WTC11 (cell line): Measurements from ENCODE around the gene RFLNA. TPM values are rescaled to one million over a fixed set of nuclear protein-coding genes. Genes with fewer than 3 reads are reported as not detected.

Source experiments
- ATAC-seq: fragments of 200-7000 bp; cut with Tn5 transposase; 2 replicates; pipeline ENCODE4 v1.10.0; 2021; ENCODE audit warnings: mild to moderate bottlenecking, moderate library complexity
- CTCF ChIA-PET: fragments of 300-600 bp; sonication (Branson Sonifier 250); formaldehyde crosslinking; loops from one replicate; lab custom pipeline; 2021; ENCODE audit warnings: antibody characterized with exemption; lab: Charles Lee
- POLR2A ChIA-PET: fragments of 350-600 bp; sonication (Branson Sonifier 250); formaldehyde crosslinking; loops from one replicate; lab custom pipeline; 2021; ENCODE audit warnings: antibody characterized with exemption; lab: Charles Lee
- DNase-seq: peaks from one replicate; pipeline ENCODE4 v3.0.0; 2021; ENCODE audit warnings: low spot score
- H3K27ac Mint-ChIP-seq: 2 replicates; pipeline ENCODE4 v1.8.0; 2021; ENCODE audit warnings: mixed read lengths
- H3K27me3 Mint-ChIP-seq: 2 replicates; pipeline ENCODE4 v1.8.0; 2021; ENCODE audit warnings: low read depth, mild to moderate bottlenecking, moderate library complexity, mixed read lengths
- H3K36me3 Mint-ChIP-seq: 2 replicates; pipeline ENCODE4 v1.8.0; 2021; ENCODE audit warnings: mixed read lengths
- H3K4me1 Mint-ChIP-seq: 2 replicates; pipeline ENCODE4 v1.8.0; 2022; ENCODE audit warnings: mixed read lengths
- H3K4me3 Mint-ChIP-seq: 2 replicates; pipeline ENCODE4 v1.8.0; 2021; ENCODE audit warnings: mild to moderate bottlenecking, moderate library complexity, mixed read lengths
- H3K9me3 Mint-ChIP-seq: 2 replicates; pipeline ENCODE4 v1.8.0; 2021; ENCODE audit warnings: mixed read lengths
- ATF2 ChIP-seq: sonication (generic); formaldehyde crosslinking; IDR thresholded peaks from 2 replicates; pipeline ENCODE4 v1.8.1; 2022; ENCODE audit warnings: low read depth, missing genetic modification reagents, borderline replicate concordance
- CREB1 ChIP-seq: sonication (generic); formaldehyde crosslinking; IDR thresholded peaks from 2 replicates; pipeline ENCODE4 v1.8.0; 2023; ENCODE audit warnings: mild to moderate bottlenecking, missing genetic modification reagents
- ELF4 ChIP-seq: sonication (generic); formaldehyde crosslinking; IDR thresholded peaks from 2 replicates; pipeline ENCODE4 v1.8.1; 2022; ENCODE audit warnings: low read depth, mild to moderate bottlenecking, moderate library complexity, missing genetic modification reagents
- ESRRA ChIP-seq: sonication (generic); formaldehyde crosslinking; IDR thresholded peaks from 2 replicates; pipeline ENCODE4 v1.8.1; 2022; ENCODE audit warnings: mild to moderate bottlenecking, missing genetic modification reagents, borderline replicate concordance
- FOXJ3 ChIP-seq: sonication (generic); formaldehyde crosslinking; IDR thresholded peaks from 2 replicates; pipeline ENCODE4 v1.9.0; 2021; ENCODE audit warnings: missing genetic modification reagents, mild to moderate bottlenecking, borderline replicate concordance
- GTF2I ChIP-seq: fragments of 250-450 bp; sonication (Bioruptor Pico); conservative IDR thresholded peaks from 2 replicates; pipeline ENCODE4 v1.4.0; 2021; ENCODE audit warnings: mild to moderate bottlenecking
- IRF2 ChIP-seq: sonication (generic); formaldehyde crosslinking; IDR thresholded peaks from 2 replicates; pipeline ENCODE4 v1.8.0; 2022; ENCODE audit warnings: low read depth, missing genetic modification reagents, borderline replicate concordance
- MAX ChIP-seq: sonication (generic); formaldehyde crosslinking; IDR thresholded peaks from 2 replicates; pipeline ENCODE4 v1.8.0; 2022; ENCODE audit warnings: mild to moderate bottlenecking, missing genetic modification reagents
- MXD4 ChIP-seq: fragments of 250-450 bp; sonication (Bioruptor Pico); IDR thresholded peaks from 2 replicates; pipeline ENCODE4 v1.8.0; 2021; ENCODE audit warnings: mild to moderate bottlenecking, moderate library complexity, borderline replicate concordance
- RORB ChIP-seq: fragments of 250-450 bp; sonication (Bioruptor Pico); IDR thresholded peaks from 2 replicates; pipeline ENCODE4 v1.9.0; 2021; ENCODE audit warnings: mild to moderate bottlenecking
- SOX15 ChIP-seq: fragments of 250-450 bp; sonication (Bioruptor Pico); IDR thresholded peaks from 2 replicates; pipeline ENCODE4 v1.9.0; 2021; ENCODE audit warnings: mild to moderate bottlenecking
- TP53 ChIP-seq: sonication (generic); formaldehyde crosslinking; IDR thresholded peaks from 2 replicates; pipeline ENCODE4 v1.8.1; 2023; ENCODE audit warnings: mild to moderate bottlenecking, missing genetic modification reagents
- ZNF281 ChIP-seq: sonication (generic); formaldehyde crosslinking; IDR thresholded peaks from 2 replicates; pipeline ENCODE4 v1.8.0; 2023; ENCODE audit warnings: mild to moderate bottlenecking, missing genetic modification reagents
- ZNF423 ChIP-seq: fragments of 250-450 bp; sonication (Bioruptor Pico); IDR thresholded peaks from 2 replicates; pipeline ENCODE4 v2.1.2; 2022; ENCODE audit warnings: mild to moderate bottlenecking, moderate library complexity
- total RNA-seq: library from RNA; stranded (reverse); gene quantifications from 3 replicates; pipeline ENCODE4 v1.2.3, GENCODE V29; 2021
- TF ChIP-seq, protein P1 (sequence below): sonication (generic); formaldehyde crosslinking; IDR thresholded peaks from 2 replicates; pipeline ENCODE4 v1.8.1; 2023; ENCODE audit warnings: mild to moderate bottlenecking, moderate library complexity, missing genetic modification reagents
- TF ChIP-seq, protein P2 (sequence below): fragments of 250-450 bp; sonication (Bioruptor Pico); IDR thresholded peaks from 2 replicates; pipeline ENCODE4 v1.9.0; 2021; ENCODE audit warnings: moderate library complexity, mild to moderate bottlenecking, inconsistent platforms, borderline replicate concordance
- TF ChIP-seq, protein P3 (sequence below): fragments of 250-450 bp; sonication (Bioruptor Pico); IDR thresholded peaks from 2 replicates; pipeline ENCODE4 v2.1.2; 2022; ENCODE audit warnings: mild to moderate bottlenecking, moderate library complexity
- TF ChIP-seq, protein P4 (sequence below): fragments of 250-450 bp; sonication (Bioruptor Pico); IDR thresholded peaks from 2 replicates; pipeline ENCODE4 v1.8.0; 2021; ENCODE audit warnings: mild to moderate bottlenecking

Gene RFLNA
- total RNA-seq, 1 experiment from 2014 or later: 6.3 TPM

DNA sequence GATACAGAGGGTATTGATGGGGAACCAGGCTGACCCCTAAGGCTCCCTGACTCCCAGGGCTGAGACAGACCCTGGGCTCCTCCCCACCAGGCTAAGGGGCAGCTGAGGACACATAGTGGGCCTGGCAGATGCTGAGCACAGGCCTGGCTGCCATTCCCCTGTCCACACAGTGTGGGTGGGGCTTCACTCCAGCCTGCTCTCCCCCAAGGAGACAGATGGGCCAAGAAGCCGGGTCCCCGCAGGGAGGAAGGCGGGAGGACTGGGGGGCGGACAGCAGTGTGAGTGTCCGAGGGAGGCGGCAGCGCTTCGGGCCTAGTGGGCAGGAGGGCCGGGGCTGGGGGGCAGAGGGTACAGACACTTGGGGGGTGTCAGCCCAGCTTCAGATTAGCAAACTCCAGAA lies 32.0 kb downstream of the RFLNA start (continued):
- no peak for TF ChIP-seq ELF4 (CRISPR knock-in tag)
- TF ChIP-seq, all 79 proteins: peak for 0

- Mint-ChIP-seq H3K9me3 (peaks cover 13% of the 10 kb centered on the region), H3K4me3 (no peak overlapping the region), H3K4me1 (peaks cover 9% of the 10 kb centered on the region; the same call in 1 of the 2 replicates), H3K27me3 (peaks cover 6% of the 10 kb centered on the region), H3K27ac (no peak overlapping the region), H3K36me3 (peaks cover 48% of the 10 kb centered on the region)
- CTCF ChIA-PET: no interaction called here
- no peak for ATAC-seq
- POLR2A ChIA-PET: interaction anchor here (1.1 kb wide), 1 partner anchor 81 kb away, joined by 3 read pairs; no protein-coding TSS in a partner anchor
- no peak for DNase-seq
- TF ChIP-seq, protein P1, sequence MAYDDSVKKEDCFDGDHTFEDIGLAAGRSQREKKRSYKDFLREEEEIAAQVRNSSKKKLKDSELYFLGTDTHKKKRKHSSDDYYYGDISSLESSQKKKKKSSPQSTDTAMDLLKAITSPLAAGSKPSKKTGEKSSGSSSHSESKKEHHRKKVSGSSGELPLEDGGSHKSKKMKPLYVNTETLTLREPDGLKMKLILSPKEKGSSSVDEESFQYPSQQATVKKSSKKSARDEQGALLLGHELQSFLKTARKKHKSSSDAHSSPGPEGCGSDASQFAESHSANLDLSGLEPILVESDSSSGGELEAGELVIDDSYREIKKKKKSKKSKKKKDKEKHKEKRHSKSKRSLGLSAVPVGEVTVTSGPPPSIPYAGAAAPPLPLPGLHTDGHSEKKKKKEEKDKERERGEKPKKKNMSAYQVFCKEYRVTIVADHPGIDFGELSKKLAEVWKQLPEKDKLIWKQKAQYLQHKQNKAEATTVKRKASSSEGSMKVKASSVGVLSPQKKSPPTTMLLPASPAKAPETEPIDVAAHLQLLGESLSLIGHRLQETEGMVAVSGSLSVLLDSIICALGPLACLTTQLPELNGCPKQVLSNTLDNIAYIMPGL (CRISPR knock-in tag): no peak
- no peak for TF ChIP-seq ZNF281 (CRISPR knock-in tag)
- no peak for TF ChIP-seq SOX15 (CRISPR knock-in tag)
- no peak for TF ChIP-seq ESRRA (CRISPR knock-in tag)
- no peak for TF ChIP-seq GTF2I (CRISPR knock-in tag)
- no peak for TF ChIP-seq ZNF423 (CRISPR knock-in tag)
- TF ChIP-seq ATF2: no peak
These were observed 32.6 kb downstream of the RFLNA start for GRCh38 chr12:124327362-124328043.

DNA sequence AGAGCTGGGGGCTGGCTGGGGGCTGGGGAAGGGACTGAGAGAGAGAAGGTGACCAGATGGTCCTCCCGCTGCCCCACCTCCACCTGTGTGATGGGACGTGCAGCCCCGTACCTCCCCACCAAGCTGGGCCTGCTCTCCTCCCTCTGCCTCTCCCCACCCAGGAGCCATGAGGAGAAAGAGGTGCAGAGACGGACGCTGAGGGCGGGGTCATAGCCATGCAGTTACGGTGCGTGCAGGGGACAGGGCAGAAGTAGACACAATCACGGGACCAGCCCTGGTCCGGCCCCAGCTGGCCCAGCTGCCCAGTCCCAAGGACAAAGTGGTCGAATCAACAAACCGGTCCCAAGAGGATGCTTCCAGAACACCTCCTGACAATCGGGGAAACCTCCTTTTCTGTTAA lies 33.2 kb downstream of the RFLNA start:
- TF ChIP-seq RORB (CRISPR knock-in tag) (no peak), CREB1 (CRISPR knock-in tag) (no peak)
- DNase-seq (no peak), ATAC-seq (no peak)
- Mint-ChIP-seq H3K4me3 (no peak overlapping the region), H3K9me3 (peaks cover 13% of the 10 kb centered on the region), H3K27me3 (peaks cover 6% of the 10 kb centered on the region), H3K4me1 (peaks cover 9% of the 10 kb centered on the region; the same call in 1 of the 2 replicates), H3K27ac (peak overlapping the region; percentile 53; the same call in 1 of the 2 replicates), H3K36me3 (peaks cover 45% of the 10 kb centered on the region)
- CTCF ChIA-PET: no interaction called here
- POLR2A ChIA-PET: interaction anchor here (1.1 kb wide), 1 partner anchor 80 kb away, joined by 3 read pairs; no protein-coding TSS in a partner anchor

DNA sequence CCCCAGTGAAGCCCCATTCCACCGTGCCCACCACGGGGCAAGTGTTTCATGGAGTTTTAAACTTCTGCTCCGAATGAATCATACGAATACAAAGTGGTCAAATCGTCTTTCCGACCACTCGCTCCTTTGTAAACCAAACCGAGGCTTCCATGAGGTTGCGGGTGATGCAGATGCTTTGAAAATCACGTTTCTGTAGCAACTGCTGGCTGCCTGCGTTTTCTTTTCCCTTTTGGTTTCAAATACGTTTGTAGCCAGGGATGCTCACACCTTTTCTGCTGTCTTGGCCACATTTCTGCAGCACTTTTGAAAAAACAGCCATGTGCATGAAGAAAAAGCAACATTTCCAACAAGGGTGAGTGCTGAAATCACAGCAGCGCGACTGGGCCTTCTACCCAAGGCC lies 33.7 kb downstream of the RFLNA start:
- peaks cover 42% of the 10 kb centered on the region for H3K36me3 Mint-ChIP-seq
- CTCF ChIA-PET: no interaction called here
- no peak for ATAC-seq
- peaks cover 11% of the 10 kb centered on the region for H3K9me3 Mint-ChIP-seq
- POLR2A ChIA-PET: no interaction called here
- no peak for DNase-seq
- no peak overlapping the region for H3K4me3 Mint-ChIP-seq
- H3K27ac Mint-ChIP-seq: peak overlapping the region; percentile 53; the same call in 1 of the 2 replicates
- peaks cover 9% of the 10 kb centered on the region; the same call in 1 of the 2 replicates for H3K4me1 Mint-ChIP-seq
- peaks cover 4% of the 10 kb centered on the region for H3K27me3 Mint-ChIP-seq
- TF ChIP-seq, protein P2, sequence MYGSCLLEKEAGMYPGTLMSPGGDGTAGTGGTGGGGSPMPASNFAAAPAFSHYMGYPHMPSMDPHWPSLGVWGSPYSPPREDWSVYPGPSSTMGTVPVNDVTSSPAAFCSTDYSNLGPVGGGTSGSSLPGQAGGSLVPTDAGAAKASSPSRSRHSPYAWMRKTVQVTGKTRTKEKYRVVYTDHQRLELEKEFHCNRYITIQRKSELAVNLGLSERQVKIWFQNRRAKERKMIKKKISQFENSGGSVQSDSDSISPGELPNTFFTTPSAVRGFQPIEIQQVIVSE (CRISPR knock-in tag): no peak
- no peak for TF ChIP-seq IRF2
- TF ChIP-seq TP53 (CRISPR knock-in tag): no peak
- TF ChIP-seq, protein P3, sequence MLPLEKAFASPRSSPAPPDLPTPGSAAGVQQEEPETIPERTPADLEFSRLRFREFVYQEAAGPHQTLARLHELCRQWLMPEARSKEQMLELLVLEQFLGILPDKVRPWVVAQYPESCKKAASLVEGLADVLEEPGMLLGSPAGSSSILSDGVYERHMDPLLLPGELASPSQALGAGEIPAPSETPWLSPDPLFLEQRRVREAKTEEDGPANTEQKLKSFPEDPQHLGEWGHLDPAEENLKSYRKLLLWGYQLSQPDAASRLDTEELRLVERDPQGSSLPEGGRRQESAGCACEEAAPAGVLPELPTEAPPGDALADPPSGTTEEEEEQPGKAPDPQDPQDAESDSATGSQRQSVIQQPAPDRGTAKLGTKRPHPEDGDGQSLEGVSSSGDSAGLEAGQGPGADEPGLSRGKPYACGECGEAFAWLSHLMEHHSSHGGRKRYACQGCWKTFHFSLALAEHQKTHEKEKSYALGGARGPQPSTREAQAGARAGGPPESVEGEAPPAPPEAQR: no peak
- TF ChIP-seq, protein P4, sequence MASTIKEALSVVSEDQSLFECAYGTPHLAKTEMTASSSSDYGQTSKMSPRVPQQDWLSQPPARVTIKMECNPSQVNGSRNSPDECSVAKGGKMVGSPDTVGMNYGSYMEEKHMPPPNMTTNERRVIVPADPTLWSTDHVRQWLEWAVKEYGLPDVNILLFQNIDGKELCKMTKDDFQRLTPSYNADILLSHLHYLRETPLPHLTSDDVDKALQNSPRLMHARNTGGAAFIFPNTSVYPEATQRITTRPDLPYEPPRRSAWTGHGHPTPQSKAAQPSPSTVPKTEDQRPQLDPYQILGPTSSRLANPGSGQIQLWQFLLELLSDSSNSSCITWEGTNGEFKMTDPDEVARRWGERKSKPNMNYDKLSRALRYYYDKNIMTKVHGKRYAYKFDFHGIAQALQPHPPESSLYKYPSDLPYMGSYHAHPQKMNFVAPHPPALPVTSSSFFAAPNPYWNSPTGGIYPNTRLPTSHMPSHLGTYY (CRISPR knock-in tag): no peak
- no peak for TF ChIP-seq FOXJ3 (CRISPR knock-in tag)
- no peak for TF ChIP-seq MAX (CRISPR knock-in tag)
- no peak for TF ChIP-seq MXD4 (CRISPR knock-in tag)
